ENCODE measurements around the gene NR2C2.

DNA sequence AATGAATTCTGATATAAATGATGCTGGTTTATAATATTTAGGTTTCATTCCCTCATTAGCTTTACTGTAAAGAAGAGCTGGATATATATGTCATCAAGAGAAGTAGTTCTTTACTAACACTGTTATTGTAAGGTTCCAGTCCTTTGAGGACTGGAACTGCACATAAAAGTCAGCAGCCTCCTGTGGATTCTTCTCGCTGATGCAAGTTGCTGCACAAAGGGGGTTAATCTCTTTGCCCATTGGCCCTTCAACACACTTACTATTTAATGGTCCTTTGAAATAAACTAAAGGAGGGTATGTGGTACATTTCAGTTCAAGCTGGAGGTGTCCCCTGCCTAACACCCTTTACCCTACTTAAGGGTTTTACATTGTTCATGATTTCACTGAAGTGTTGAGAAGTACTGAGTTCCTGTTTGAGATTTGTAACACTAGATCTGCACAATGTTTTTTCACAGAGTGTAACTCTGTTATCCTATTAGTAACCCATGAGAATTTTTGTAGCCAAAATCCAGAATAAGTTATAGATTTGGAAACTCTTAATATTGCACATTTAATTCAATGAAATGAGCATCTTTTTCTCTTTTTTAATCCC, 43.9 kb downstream of the NR2C2 start:
- no peak for TF ChIP-seq POLR2A (IDR thresholded peaks at IDR 0.05)
- no peak for TF ChIP-seq CTCF (IDR thresholded peaks at IDR 0.05)
- no peak for TF ChIP-seq POLR2AphosphoS5 (IDR thresholded peaks at IDR 0.05)
